ENCODE data around the gene P3H4.

DNA sequence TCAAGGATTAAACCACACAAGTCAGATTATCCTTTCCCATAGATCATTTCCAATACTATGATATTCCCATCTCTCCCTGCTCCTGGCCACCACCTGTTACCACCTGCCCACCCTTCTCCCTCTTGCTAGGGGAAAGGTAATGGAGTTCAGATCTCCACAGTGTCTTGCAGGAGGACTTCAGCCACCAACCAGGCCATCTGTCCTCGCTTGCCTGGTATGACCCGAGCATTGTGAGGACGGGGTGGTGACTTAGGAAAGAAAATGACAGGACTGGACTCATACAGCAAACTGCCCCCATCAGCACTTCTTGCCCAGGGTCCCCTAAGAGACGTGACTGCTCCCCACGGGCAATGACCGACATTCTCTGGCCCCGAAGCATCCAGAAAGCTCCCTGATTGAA is 11.8 kb upstream of the P3H4 start:
- TF ChIP-seq, protein P1, sequence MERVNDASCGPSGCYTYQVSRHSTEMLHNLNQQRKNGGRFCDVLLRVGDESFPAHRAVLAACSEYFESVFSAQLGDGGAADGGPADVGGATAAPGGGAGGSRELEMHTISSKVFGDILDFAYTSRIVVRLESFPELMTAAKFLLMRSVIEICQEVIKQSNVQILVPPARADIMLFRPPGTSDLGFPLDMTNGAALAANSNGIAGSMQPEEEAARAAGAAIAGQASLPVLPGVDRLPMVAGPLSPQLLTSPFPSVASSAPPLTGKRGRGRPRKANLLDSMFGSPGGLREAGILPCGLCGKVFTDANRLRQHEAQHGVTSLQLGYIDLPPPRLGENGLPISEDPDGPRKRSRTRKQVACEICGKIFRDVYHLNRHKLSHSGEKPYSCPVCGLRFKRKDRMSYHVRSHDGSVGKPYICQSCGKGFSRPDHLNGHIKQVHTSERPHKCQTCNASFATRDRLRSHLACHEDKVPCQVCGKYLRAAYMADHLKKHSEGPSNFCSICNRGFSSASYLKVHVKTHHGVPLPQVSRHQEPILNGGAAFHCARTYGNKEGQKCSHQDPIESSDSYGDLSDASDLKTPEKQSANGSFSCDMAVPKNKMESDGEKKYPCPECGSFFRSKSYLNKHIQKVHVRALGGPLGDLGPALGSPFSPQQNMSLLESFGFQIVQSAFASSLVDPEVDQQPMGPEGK (CRISPR knock-in tag; IDR thresholded peaks at IDR 0.05; ENCODE audit: borderline replicate concordance): no peak
- no peak for TF ChIP-seq ZC3H10 (CRISPR knock-in tag; IDR thresholded peaks at IDR 0.05)
- TF ChIP-seq, protein P2, sequence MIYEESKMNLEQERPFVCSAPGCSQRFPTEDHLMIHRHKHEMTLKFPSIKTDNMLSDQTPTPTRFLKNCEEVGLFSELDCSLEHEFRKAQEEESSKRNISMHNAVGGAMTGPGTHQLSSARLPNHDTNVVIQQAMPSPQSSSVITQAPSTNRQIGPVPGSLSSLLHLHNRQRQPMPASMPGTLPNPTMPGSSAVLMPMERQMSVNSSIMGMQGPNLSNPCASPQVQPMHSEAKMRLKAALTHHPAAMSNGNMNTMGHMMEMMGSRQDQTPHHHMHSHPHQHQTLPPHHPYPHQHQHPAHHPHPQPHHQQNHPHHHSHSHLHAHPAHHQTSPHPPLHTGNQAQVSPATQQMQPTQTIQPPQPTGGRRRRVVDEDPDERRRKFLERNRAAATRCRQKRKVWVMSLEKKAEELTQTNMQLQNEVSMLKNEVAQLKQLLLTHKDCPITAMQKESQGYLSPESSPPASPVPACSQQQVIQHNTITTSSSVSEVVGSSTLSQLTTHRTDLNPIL (CRISPR knock-in tag; IDR thresholded peaks at IDR 0.05; ENCODE audit: low read depth): no peak
- TF ChIP-seq ESRRG (CRISPR knock-in tag; IDR thresholded peaks at IDR 0.05): no peak
- TF ChIP-seq ZFP30 (CRISPR knock-in tag; IDR thresholded peaks at IDR 0.05): no peak
- TF ChIP-seq ARNTL (CRISPR knock-in tag; IDR thresholded peaks at IDR 0.05; ENCODE audit: borderline replicate concordance, low read depth): no peak
- TF ChIP-seq RARB (CRISPR knock-in tag; IDR thresholded peaks at IDR 0.05): no peak
- no peak for TF ChIP-seq ZNF8 (CRISPR knock-in tag; IDR thresholded peaks at IDR 0.05)
- no peak for TF ChIP-seq ZFP3 (CRISPR knock-in tag; IDR thresholded peaks at IDR 0.05)
- TF ChIP-seq GLIS3 (CRISPR knock-in tag; IDR thresholded peaks at IDR 0.05): no peak
- no peak for TF ChIP-seq ZNF70 (CRISPR knock-in tag; IDR thresholded peaks at IDR 0.05)
- TF ChIP-seq TCF4 (CRISPR knock-in tag; IDR thresholded peaks at IDR 0.05; ENCODE audit: borderline replicate concordance): no peak

All from SK-N-SH treated with all-trans-retinoic acid at 6 μM for 48 hours (cell line).